ENCODE results near the gene TIGD1. TPM values are rescaled to one million over a fixed set of nuclear protein-coding genes. Genes with fewer than 3 reads are reported as not detected.
"Not testable (repeated sequence)": the region's sequence is repeated elsewhere in the genome, so short reads cannot be mapped to it uniquely, and the experiment has no call there.

The TIGD1 gene
- total RNA-seq, 2 donors from 2014 or later, result 3.0 to 4.4 TPM

DNA sequence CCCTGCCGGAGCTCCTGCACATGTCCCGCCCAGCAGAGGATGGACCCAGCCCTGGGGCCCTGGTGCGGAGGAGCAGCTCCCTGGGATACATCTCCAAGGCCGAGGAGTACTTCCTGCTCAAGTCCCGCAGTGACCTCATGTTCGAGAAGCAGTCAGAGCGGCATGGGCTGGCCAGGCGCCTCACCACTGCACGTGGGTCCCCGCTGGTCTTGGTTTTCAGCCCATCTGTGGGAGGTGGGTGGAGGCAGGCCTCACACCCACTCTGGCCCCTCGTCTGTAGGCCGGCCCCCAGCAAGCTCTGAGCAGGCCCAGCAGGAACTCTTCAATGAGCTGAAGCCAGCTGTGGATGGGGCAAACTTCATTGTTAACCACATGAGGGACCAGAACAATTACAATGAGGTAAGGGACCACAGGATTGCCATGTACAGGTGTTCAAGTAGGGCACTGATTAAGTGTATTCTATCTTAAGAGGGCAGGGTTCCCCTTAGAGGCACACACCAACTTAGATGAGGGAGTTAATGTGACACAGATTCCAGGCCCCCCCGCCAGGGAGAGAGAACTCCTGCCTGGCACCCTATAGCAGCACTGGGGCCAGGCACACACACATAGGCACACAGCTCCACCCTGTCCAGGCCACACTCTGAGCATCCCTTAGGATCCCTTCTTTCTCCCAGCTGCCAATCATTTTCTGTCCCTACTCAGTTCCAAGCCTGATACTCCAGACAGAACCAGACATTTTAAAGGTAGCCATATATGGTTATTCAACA is 16.2 kb downstream of the TIGD1 start:
- no peak overlapping the region for H3K27ac ChIP-seq
- TF ChIP-seq, protein P1, sequence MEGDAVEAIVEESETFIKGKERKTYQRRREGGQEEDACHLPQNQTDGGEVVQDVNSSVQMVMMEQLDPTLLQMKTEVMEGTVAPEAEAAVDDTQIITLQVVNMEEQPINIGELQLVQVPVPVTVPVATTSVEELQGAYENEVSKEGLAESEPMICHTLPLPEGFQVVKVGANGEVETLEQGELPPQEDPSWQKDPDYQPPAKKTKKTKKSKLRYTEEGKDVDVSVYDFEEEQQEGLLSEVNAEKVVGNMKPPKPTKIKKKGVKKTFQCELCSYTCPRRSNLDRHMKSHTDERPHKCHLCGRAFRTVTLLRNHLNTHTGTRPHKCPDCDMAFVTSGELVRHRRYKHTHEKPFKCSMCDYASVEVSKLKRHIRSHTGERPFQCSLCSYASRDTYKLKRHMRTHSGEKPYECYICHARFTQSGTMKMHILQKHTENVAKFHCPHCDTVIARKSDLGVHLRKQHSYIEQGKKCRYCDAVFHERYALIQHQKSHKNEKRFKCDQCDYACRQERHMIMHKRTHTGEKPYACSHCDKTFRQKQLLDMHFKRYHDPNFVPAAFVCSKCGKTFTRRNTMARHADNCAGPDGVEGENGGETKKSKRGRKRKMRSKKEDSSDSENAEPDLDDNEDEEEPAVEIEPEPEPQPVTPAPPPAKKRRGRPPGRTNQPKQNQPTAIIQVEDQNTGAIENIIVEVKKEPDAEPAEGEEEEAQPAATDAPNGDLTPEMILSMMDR (IDR thresholded peaks at IDR 0.05), result no peak
- H3K9ac ChIP-seq (ENCODE audit: low read depth in 2 of 2, low read length in 2 of 2), result no peak overlapping the region
- DNase-seq, result no peak
- no peaks in the 10 kb centered on the region for H3K9me3 ChIP-seq
- H3K4me1 ChIP-seq, result no peaks in the 10 kb centered on the region
- intact Hi-C loops (cut with DNase I), result no loop called here
- no peak overlapping the region for H3K4me3 ChIP-seq
- H3K27me3 ChIP-seq, result no peaks in the 10 kb centered on the region
- no peaks in the 10 kb centered on the region for H3K36me3 ChIP-seq

DNA sequence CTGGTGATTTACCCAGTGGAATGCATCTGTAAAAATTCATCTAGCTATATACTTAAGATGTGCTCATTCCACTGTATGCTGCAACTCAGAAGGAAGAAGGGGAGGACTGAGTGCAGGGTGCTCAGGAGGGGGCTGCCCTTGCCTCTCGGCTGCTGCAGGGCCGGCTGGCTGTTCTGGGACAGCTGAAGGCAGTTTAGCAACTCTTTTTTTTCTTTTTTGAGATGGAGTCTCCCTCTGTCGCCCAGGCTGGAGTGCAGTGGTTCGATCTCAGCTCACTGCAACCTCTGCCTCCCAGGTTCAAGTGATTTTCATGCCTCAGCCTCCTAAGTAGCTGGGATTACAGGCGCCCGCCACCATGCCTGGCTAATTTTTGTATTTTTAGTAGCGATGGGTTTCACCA is 17.5 kb downstream of the TIGD1 start:
- not testable (repeated sequence) for H3K36me3 ChIP-seq, DNase-seq, H3K27me3 ChIP-seq

DNA sequence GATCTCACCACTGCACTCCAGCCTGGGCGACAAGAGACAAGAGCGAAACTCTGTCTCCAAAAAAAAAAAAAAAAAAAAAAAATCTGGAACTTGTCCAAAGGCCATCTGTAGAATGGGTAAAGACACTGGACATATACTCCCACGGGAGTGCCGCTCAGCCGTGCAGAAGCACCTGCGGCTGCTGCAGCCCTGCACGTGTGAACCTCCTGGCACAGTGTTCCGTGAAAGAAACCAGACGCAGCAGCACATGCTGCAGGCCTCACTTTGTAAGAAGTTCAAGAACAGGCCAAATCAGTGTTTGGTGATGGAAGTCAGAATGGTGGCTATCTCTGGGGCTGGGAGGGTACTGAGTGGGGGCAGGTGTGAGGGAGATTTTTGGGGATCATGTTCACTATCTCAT is 17.9 kb downstream of the TIGD1 start:
- no peaks in the 10 kb centered on the region for H3K4me1 ChIP-seq
- H3K9me3 ChIP-seq, result no peaks in the 10 kb centered on the region
- DNase-seq, result no peak
- H3K27me3 ChIP-seq, result no peaks in the 10 kb centered on the region
- TF ChIP-seq, protein P1 (IDR thresholded peaks at IDR 0.05), result no peak
- no peaks in the 10 kb centered on the region for H3K36me3 ChIP-seq
- intact Hi-C loops (cut with DNase I), result no loop called here
- H3K9ac ChIP-seq (ENCODE audit: low read depth in 2 of 2, low read length in 2 of 2), result no peak overlapping the region
- H3K27ac ChIP-seq, result no peak overlapping the region
- no peak overlapping the region for H3K4me3 ChIP-seq

More for the DNA sequence above, 17.5 kb downstream of the TIGD1 start:
- intact Hi-C loops (cut with DNase I); H3K27ac ChIP-seq; H3K4me1 ChIP-seq; H3K4me3 ChIP-seq; H3K9me3 ChIP-seq; H3K9ac ChIP-seq (ENCODE audit: low read depth in 2 of 2, low read length in 2 of 2): not testable (repeated sequence)

DNA sequence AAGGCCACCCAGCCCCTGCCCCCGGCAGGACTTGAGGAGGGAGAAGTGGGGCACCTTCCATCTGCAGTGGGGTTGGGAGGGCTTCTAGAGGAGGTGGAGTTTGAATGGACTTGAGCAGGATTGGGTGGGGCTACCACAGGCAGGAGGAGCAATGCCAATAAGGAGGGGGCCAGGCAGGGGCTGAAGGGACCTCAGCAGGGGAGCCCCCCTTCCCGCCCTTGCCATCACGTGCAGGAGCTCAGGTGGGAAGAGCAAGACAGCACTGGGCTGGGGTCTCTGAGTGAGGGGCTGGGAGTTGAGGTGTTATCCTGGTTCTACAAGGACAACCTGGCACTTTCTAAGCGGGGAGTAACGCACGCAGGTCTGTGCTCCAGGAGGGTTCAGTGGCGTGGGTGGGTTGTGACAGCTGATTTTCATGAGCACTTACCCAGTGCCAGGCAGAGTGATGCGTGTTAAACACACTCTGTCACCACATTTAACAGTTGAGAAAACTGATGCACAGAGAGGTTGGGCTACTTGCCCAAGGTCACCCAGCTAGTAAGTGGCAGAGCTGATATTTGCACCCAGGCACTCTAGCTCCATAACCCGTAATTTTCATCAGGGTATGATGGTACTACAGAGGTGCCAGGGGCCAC is 19.6 kb downstream of the TIGD1 start:
- DNase-seq, result no peak
- no peaks in the 10 kb centered on the region for H3K4me1 ChIP-seq
- intact Hi-C loops (cut with DNase I), result no loop called here
- no peak overlapping the region for H3K27ac ChIP-seq
- H3K9ac ChIP-seq (ENCODE audit: low read depth in 2 of 2, low read length in 2 of 2), result no peak overlapping the region
- H3K36me3 ChIP-seq, result no peaks in the 10 kb centered on the region
- no peaks in the 10 kb centered on the region for H3K27me3 ChIP-seq
- TF ChIP-seq, protein P1 (IDR thresholded peaks at IDR 0.05), result no peak
- no peak overlapping the region for H3K4me3 ChIP-seq
- no peaks in the 10 kb centered on the region for H3K9me3 ChIP-seq

DNA sequence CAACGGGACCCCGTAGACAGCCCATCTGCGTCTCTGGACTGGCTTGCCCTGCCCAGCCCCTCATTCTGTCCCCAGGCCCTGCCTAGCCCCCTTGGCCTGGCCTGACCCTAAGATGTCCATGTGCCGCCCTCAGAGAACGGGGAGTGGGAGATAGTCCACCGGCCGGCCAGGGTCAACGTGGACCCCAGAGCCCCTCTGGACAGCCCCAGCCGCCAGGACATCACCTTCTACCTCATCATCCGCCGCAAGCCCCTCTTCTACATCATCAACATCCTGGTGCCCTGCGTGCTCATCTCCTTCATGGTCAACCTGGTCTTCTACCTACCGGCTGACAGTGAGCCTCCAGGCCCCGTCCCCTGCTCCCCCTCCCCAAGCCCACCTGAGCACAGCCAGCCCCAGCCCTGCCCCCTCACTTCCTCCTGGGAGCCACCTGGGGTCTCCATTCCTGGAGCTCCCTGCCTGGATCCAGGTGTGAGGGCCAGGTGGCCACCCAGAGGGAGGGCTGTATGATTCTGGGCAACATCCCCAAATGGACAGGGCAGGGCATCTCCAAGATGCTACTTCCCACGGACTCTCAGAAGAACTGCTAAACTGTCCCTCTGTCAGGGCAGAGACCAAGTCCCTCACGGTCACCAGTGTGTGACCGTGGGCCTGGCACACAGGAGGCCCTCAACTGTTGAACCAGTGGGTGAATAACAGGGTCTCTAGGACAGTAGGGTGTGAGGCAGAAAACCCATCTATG is 20.4 kb downstream of the TIGD1 start:
- H3K9me3 ChIP-seq, result no peaks in the 10 kb centered on the region
- H3K9ac ChIP-seq (ENCODE audit: low read depth in 2 of 2, low read length in 2 of 2), result no peak overlapping the region
- no peak overlapping the region for H3K4me3 ChIP-seq
- H3K27me3 ChIP-seq, result peaks cover 3% of the 10 kb centered on the region
- H3K36me3 ChIP-seq, result no peaks in the 10 kb centered on the region
- no peak for DNase-seq
- no peaks in the 10 kb centered on the region for H3K4me1 ChIP-seq
- TF ChIP-seq, protein P1 (IDR thresholded peaks at IDR 0.05), result no peak
- H3K27ac ChIP-seq, result no peak overlapping the region
- intact Hi-C loops (cut with DNase I), result no loop called here

Measured in colonic mucosa (tissue), 4 donors.